Measurements from ENCODE around the gene SYT9. TPM values are rescaled to one million over a fixed set of nuclear protein-coding genes. Genes with fewer than 3 reads are reported as not detected.

Gene SYT9
- total and polyA plus RNA-seq, 10 donors = 0.02 to 0.39 (median 0.08) TPM; not detected in 4

DNA sequence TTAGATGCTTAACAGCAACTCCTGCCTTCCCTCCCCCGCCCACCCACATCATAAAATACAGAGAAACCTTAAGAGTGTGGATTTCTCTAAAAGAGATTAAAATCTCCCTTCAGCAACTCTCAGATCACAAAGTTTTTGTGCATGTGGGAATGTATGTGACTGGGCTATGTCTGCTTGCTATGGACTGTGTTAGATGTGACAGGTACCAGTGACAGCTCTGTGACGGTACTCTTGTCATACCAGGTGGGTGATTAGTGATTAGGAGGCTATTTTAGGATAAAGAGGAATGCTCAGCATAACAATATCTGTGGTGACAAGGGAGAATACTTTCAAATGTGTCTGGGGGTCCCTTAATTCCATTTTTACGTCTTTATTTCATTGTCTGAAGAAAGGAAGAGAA lies 60.2 kb downstream of the SYT9 start:
- DNase-seq = no peak
- Histone ChIP-seq H3K4me1 (no peaks in the 10 kb centered on the region), H3K4me3 (no peak overlapping the region), H3K27ac (no peak overlapping the region), H3K27me3 (replicated peaks in 1 of 7) (peaks cover 0 to 5% (median 0%) of the 10 kb centered on the region in 7 donors), H3K36me3 (no peaks in the 10 kb centered on the region), H3K9me3 (peaks cover 0 to 3% (median 0%) of the 10 kb centered on the region in 8 donors)
- no peak for TF ChIP-seq POLR2A (IDR thresholded peaks at IDR 0.05)
- TF ChIP-seq POLR2AphosphoS5 (IDR thresholded peaks at IDR 0.05) = no peak
- TF ChIP-seq, protein P1, sequence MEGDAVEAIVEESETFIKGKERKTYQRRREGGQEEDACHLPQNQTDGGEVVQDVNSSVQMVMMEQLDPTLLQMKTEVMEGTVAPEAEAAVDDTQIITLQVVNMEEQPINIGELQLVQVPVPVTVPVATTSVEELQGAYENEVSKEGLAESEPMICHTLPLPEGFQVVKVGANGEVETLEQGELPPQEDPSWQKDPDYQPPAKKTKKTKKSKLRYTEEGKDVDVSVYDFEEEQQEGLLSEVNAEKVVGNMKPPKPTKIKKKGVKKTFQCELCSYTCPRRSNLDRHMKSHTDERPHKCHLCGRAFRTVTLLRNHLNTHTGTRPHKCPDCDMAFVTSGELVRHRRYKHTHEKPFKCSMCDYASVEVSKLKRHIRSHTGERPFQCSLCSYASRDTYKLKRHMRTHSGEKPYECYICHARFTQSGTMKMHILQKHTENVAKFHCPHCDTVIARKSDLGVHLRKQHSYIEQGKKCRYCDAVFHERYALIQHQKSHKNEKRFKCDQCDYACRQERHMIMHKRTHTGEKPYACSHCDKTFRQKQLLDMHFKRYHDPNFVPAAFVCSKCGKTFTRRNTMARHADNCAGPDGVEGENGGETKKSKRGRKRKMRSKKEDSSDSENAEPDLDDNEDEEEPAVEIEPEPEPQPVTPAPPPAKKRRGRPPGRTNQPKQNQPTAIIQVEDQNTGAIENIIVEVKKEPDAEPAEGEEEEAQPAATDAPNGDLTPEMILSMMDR (IDR thresholded peaks at IDR 0.05 in 8 of 11, conservative IDR thresholded peaks at IDR 0.05 in 3 of 11) = no peak
- intact Hi-C loops (cut with DNase I; ENCODE audit: low total_unique reads) = no loop called here
- 41 to 65% (median 52%) methylated on average over 3 of the region's 3 CpGs for WGBS, 5 donors

DNA sequence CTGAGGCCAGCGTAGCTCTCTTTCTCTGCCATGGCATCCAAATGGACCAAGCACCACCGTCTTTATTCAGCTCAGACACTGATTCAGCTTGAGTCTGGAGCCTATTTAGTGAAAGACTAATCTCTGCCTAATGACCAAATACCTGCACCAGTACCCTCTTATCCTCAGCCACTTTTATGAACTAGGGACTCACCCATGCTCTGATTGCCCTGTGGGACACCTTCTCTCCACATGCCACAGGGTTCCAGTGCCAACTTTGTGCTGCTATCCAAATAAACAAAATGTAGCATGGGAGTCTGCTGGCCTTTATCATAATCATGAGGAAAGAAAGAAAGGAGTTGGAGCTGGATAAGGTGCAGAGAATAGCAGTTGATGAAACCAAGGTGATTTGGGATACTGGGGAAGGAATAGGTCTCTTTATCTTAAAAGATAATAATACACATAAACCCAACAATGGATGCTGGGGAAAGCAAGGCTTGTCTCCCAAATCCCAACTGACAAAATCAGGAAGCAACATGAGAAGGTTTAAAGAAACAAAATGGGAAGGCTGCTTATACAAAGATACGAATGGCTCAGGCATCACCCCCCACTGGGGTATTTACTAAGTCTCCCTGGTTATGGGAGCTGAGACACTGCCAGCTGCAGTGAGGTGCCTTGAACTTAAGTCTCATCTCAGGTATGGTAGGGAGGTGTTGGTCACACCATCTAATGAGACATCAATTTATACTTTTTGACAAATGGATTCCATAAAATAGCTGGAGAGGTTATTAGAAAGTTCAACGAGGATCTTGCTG lies 63.3 kb downstream of the SYT9 start:
- H3K27ac ChIP-seq = no peak overlapping the region
- peaks cover 0 to 7% (median 0%) of the 10 kb centered on the region in 8 donors for H3K9me3 ChIP-seq
- intact Hi-C loops (cut with DNase I; ENCODE audit: low total_unique reads) = no loop called here
- no peak for DNase-seq
- no peaks in the 10 kb centered on the region for H3K36me3 ChIP-seq
- TF ChIP-seq, protein P1 (IDR thresholded peaks at IDR 0.05 in 8 of 11, conservative IDR thresholded peaks at IDR 0.05 in 3 of 11) = no peak
- TF ChIP-seq POLR2A (IDR thresholded peaks at IDR 0.05) (no peak), POLR2AphosphoS5 (IDR thresholded peaks at IDR 0.05) (no peak)
- no peak overlapping the region for H3K4me3 ChIP-seq
- 73 to 87% (median 75%) methylated on average over 4 of the region's 4 CpGs for WGBS, 5 donors
- peaks cover 0 to 5% (median 0%) of the 10 kb centered on the region in 7 donors for H3K27me3 ChIP-seq (replicated peaks in 1 of 7)
- H3K4me1 ChIP-seq = no peaks in the 10 kb centered on the region

GRCh38 chr11:7319501-7319900 lies 67.8 kb downstream of the SYT9 start:
- WGBS, 5 donors = 65 to 79% (median 71%) methylated on average over 2 of the region's 2 CpGs
- Histone ChIP-seq H3K36me3 (no peaks in the 10 kb centered on the region), H3K9me3 (peaks cover 0 to 7% (median 0%) of the 10 kb centered on the region in 8 donors), H3K4me3 (no peak overlapping the region), H3K4me1 (no peaks in the 10 kb centered on the region), H3K27ac (no peak overlapping the region), H3K27me3 (replicated peaks in 1 of 7) (no peaks in the 10 kb centered on the region)
- TF ChIP-seq POLR2AphosphoS5 (IDR thresholded peaks at IDR 0.05) = no peak
- DNase-seq = no peak
- intact Hi-C loops (cut with DNase I; ENCODE audit: low total_unique reads) = no loop called here

- no peak overlapping the region for H3K4me3 ChIP-seq
- no peaks in the 10 kb centered on the region for H3K27me3 ChIP-seq (replicated peaks in 1 of 7)
- DNase-seq = no peak
- no peak overlapping the region for H3K27ac ChIP-seq
- H3K4me1 ChIP-seq = no peaks in the 10 kb centered on the region
- intact Hi-C loops (cut with DNase I; ENCODE audit: low total_unique reads) = no loop called here
- H3K36me3 ChIP-seq = no peaks in the 10 kb centered on the region
- peaks cover 0 to 7% (median 0%) of the 10 kb centered on the region in 8 donors for H3K9me3 ChIP-seq
- TF ChIP-seq POLR2A (IDR thresholded peaks at IDR 0.05) (no peak), POLR2AphosphoS5 (IDR thresholded peaks at IDR 0.05) (no peak)
- TF ChIP-seq, protein P1 (IDR thresholded peaks at IDR 0.05 in 8 of 11, conservative IDR thresholded peaks at IDR 0.05 in 3 of 11) = no peak
Measured at GRCh38 chr11:7320306-7320705, 68.6 kb downstream of the SYT9 start.
